GM23338 (cell line): ENCODE measurements around the gene DDAH2. TPM values are rescaled to one million over a fixed set of nuclear protein-coding genes. Genes with fewer than 3 reads are reported as not detected.

ENCODE experiments used
- ATAC-seq: fragments of 200-7000 bp; cut with Tn5 transposase; 3 replicates; pipeline ENCODE4 v1.9.1; 2020
- DNase-seq: peaks from one replicate; pipeline ENCODE4 v3.0.0-alpha.2; 2015; ENCODE audit warnings: low spot score
- H2AFZ ChIP-seq: fragments of 200-600 bp; sonication (generic); 2 replicates; pipeline ENCODE4 v1.8.0; 2016; ENCODE audit warnings: antibody characterized with exemption, mild to moderate bottlenecking, moderate library complexity
- H3F3A ChIP-seq: fragments of 200-600 bp; sonication (generic); replicated peaks from 2 replicates; pipeline ENCODE4 v1.8.0; 2017; ENCODE audit warnings: antibody characterized with exemption, mixed run types, low read depth
- H3K27ac ChIP-seq: fragments of 200-600 bp; sonication (generic); 2 replicates; pipeline ENCODE4 v1.6.1; 2016; ENCODE audit warnings: low read depth
- H3K27me3 ChIP-seq: fragments of 200-600 bp; sonication (generic); 2 replicates; pipeline ENCODE4 v1.8.0; 2016; ENCODE audit warnings: mild to moderate bottlenecking, mixed run types, moderate library complexity; ENCODE audit not compliant: insufficient read depth
- H3K36me3 ChIP-seq: fragments of 200-600 bp; sonication (generic); 2 replicates; pipeline ENCODE4 v1.8.0; 2016; ENCODE audit warnings: mild to moderate bottlenecking; ENCODE audit not compliant: insufficient read depth
- H3K4me1 ChIP-seq: fragments of 200-600 bp; sonication (generic); 2 replicates; pipeline ENCODE4 v1.8.0; 2016; ENCODE audit warnings: mild to moderate bottlenecking, moderate library complexity; ENCODE audit not compliant: insufficient read depth
- H3K4me2 ChIP-seq: fragments of 200-600 bp; sonication (generic); 2 replicates; pipeline ENCODE4 v1.7.1; 2017; ENCODE audit warnings: mixed run types
- H3K4me3 ChIP-seq: fragments of 200-600 bp; sonication (generic); 2 replicates; pipeline ENCODE4 v1.6.1; 2016; ENCODE audit warnings: mixed run types
- H3K79me2 ChIP-seq: fragments of 200-600 bp; sonication (generic); replicated peaks from 2 replicates; pipeline ENCODE4 v1.8.0; 2017; ENCODE audit warnings: mild to moderate bottlenecking; ENCODE audit not compliant: insufficient read depth
- H3K9me2 ChIP-seq: fragments of 200-600 bp; sonication (generic); 2 replicates; pipeline ENCODE4 v1.8.0; 2017; ENCODE audit not compliant: insufficient read depth
- H4K20me1 ChIP-seq: fragments of 200-600 bp; sonication (generic); replicated peaks from 2 replicates; pipeline ENCODE4 v1.8.0; 2017; ENCODE audit warnings: mild to moderate bottlenecking; ENCODE audit not compliant: insufficient read depth
- H3K27ac Mint-ChIP-seq: 2 replicates; pipeline ENCODE4 v1.8.0; 2020; ENCODE audit warnings: inconsistent platforms, mild to moderate bottlenecking, moderate library complexity, mixed read lengths
- H3K27me3 Mint-ChIP-seq: 3 replicates; pipeline ENCODE4 v1.8.0; 2022; ENCODE audit warnings: low read depth, mild to moderate bottlenecking, moderate library complexity, mixed read lengths, inconsistent platforms; ENCODE audit not compliant: insufficient read depth, poor library complexity
- H3K36me3 Mint-ChIP-seq: 3 replicates; pipeline ENCODE4 v1.8.0; 2021; ENCODE audit warnings: low read depth, mild to moderate bottlenecking, inconsistent platforms, moderate library complexity, mixed read lengths
- H3K4me1 Mint-ChIP-seq: 3 replicates; pipeline ENCODE4 v1.8.0; 2020; ENCODE audit warnings: mild to moderate bottlenecking, inconsistent platforms, mixed read lengths
- H3K4me3 Mint-ChIP-seq: 3 replicates; pipeline ENCODE4 v1.8.0; 2021; ENCODE audit warnings: moderate library complexity, mild to moderate bottlenecking, inconsistent platforms, mixed read lengths
- H3K9me3 Mint-ChIP-seq: 3 replicates; pipeline ENCODE4 v1.8.0; 2020; ENCODE audit warnings: moderate library complexity, mild to moderate bottlenecking, inconsistent platforms, mixed read lengths
- CREB1 ChIP-seq: fragments of 250-450 bp; sonication (Bioruptor Pico); IDR thresholded peaks from 2 replicates; pipeline ENCODE4 v1.5.0; 2020; ENCODE audit warnings: low read depth, mild to moderate bottlenecking, moderate library complexity
- EZH2 ChIP-seq: fragments of 200-600 bp; sonication (generic); IDR thresholded peaks from one replicate; pipeline ENCODE4 v1.8.0; 2017; ENCODE audit warnings: antibody characterized with exemption, mild to moderate bottlenecking, low read depth; ENCODE audit not compliant: unreplicated experiment
- EZH2phosphoT487 ChIP-seq: fragments of 200-600 bp; sonication (generic); IDR thresholded peaks from one replicate; pipeline ENCODE4 v1.8.1; 2018; ENCODE audit warnings: antibody characterized with exemption; ENCODE audit not compliant: unreplicated experiment
- JUNB ChIP-seq: IDR thresholded peaks from one replicate; pipeline ENCODE4 v1.6.1; 2016; ENCODE audit warnings: antibody characterized with exemption; ENCODE audit not compliant: unreplicated experiment
- NANOG ChIP-seq: IDR thresholded peaks from 2 replicates; pipeline ENCODE4 v1.6.1; 2016; ENCODE audit warnings: antibody characterized with exemption, borderline replicate concordance
- POLR2AphosphoS5 ChIP-seq: IDR thresholded peaks from 2 replicates; pipeline ENCODE4 v1.6.1; 2016; ENCODE audit warnings: antibody characterized with exemption, low read depth
- STAT1 ChIP-seq: IDR thresholded peaks from one replicate; pipeline ENCODE4 v1.6.1; 2016; ENCODE audit warnings: antibody characterized with exemption; ENCODE audit not compliant: unreplicated experiment
- ZNF114 ChIP-seq: fragments of 250-450 bp; sonication (Bioruptor Pico); IDR thresholded peaks from 2 replicates; pipeline ENCODE4 v1.5.0; 2020; ENCODE audit warnings: mild to moderate bottlenecking, moderate library complexity
- ZNF331 ChIP-seq: fragments of 250-450 bp; sonication (Bioruptor Pico); IDR thresholded peaks from 2 replicates; pipeline ENCODE4 v1.5.0; 2020; ENCODE audit warnings: low read depth, mild to moderate bottlenecking, moderate library complexity
- polyA plus RNA-seq: library from polyadenylated mRNA; unstranded; fragments of >200 nt; fragmentation: Nextera tagmentation; extraction: Ambion mirVana; gene quantifications from 2 replicates; pipeline ENCODE4 v1.2.1, GENCODE V29; 2016
- total RNA-seq: library from RNA; depleted of rRNA; stranded (reverse); fragments of >200 nt; shearing (Covaris generic); gene quantifications from 2 replicates; pipeline ENCODE4 v1.2.3, GENCODE V29; 2014
- TF ChIP-seq, protein P1 (sequence below): IDR thresholded peaks from one replicate; pipeline ENCODE4 v1.6.1; 2018; ENCODE audit warnings: antibody characterized with exemption; ENCODE audit not compliant: unreplicated experiment
- TF ChIP-seq, protein P2 (sequence below): fragments of 250-450 bp; sonication (Bioruptor Pico); IDR thresholded peaks from 2 replicates; pipeline ENCODE4 v1.5.0; 2020; ENCODE audit warnings: mild to moderate bottlenecking, moderate library complexity
- TF ChIP-seq, protein P3 (sequence below): IDR thresholded peaks from 2 replicates; pipeline ENCODE4 v1.6.1; 2016; ENCODE audit warnings: antibody characterized with exemption
- TF ChIP-seq, protein P4 (sequence below), 2 experiments: fragments of 200-600 bp in 1 of 2; sonication (generic) in 1 of 2; conservative IDR thresholded peaks; 2 replicates each; pipeline versions ENCODE4 v1.5.1 to v1.6.1; 2016 to 2017; ENCODE audit warnings: antibody characterized with exemption in 2 of 2, low read depth in 2 of 2, mild to moderate bottlenecking in 2 of 2, moderate library complexity in 1 of 2

Gene DDAH2
- total and polyA plus RNA-seq, 2 experiments from 2014 or later: 58.7 to 65.1 TPM

DNA sequence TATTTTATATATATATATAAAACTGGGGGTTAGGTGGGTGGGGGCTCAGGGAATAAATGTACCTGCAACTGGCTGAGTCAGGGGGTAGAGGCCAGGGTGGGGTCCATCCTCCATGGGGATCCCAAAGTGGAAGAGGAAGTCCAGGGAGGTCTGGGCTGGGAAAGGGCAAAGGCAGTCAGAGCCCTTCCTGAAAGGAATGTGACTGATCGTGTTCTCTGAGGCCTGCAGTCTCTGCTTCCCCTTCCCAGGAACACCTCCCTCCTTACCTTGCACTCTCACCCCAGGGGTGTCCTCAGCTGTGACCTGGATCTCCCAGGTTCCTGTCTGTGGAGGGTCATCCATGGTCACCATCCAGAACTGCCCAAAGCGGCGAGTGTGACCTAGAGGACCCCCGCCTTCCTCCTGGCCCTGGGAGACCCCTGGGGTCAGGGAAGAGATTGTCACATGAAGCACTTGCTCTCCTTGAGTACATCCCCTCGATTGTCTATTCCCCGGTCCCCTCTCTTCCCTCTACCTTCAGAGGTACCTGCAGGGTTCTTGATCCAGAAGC is 38.1 kb upstream of the DDAH2 start:
- H3K27me3 Mint-ChIP-seq: peaks cover 17% of the 10 kb centered on the region
- ATAC-seq (no peak), DNase-seq (no peak)
- no peaks in the 10 kb centered on the region for H3K79me2 ChIP-seq
- 0 out of 2 replicates have a peak, but pooled peaks cover 2% of the 10 kb centered on the region for H3F3A ChIP-seq
- no peaks in the 10 kb centered on the region for H4K20me1 ChIP-seq
- no peak for TF ChIP-seq ZNF331
- TF ChIP-seq CREB1 (CRISPR knock-in tag): no peak
- no peak for TF ChIP-seq EZH2phosphoT487
- TF ChIP-seq POLR2AphosphoS5: no peak
- no peak for TF ChIP-seq ZNF114 (CRISPR knock-in tag)
- TF ChIP-seq EZH2: no peak
- no peak for TF ChIP-seq JUNB
- no peak for TF ChIP-seq STAT1
- TF ChIP-seq NANOG: no peak
- TF ChIP-seq, protein P1, sequence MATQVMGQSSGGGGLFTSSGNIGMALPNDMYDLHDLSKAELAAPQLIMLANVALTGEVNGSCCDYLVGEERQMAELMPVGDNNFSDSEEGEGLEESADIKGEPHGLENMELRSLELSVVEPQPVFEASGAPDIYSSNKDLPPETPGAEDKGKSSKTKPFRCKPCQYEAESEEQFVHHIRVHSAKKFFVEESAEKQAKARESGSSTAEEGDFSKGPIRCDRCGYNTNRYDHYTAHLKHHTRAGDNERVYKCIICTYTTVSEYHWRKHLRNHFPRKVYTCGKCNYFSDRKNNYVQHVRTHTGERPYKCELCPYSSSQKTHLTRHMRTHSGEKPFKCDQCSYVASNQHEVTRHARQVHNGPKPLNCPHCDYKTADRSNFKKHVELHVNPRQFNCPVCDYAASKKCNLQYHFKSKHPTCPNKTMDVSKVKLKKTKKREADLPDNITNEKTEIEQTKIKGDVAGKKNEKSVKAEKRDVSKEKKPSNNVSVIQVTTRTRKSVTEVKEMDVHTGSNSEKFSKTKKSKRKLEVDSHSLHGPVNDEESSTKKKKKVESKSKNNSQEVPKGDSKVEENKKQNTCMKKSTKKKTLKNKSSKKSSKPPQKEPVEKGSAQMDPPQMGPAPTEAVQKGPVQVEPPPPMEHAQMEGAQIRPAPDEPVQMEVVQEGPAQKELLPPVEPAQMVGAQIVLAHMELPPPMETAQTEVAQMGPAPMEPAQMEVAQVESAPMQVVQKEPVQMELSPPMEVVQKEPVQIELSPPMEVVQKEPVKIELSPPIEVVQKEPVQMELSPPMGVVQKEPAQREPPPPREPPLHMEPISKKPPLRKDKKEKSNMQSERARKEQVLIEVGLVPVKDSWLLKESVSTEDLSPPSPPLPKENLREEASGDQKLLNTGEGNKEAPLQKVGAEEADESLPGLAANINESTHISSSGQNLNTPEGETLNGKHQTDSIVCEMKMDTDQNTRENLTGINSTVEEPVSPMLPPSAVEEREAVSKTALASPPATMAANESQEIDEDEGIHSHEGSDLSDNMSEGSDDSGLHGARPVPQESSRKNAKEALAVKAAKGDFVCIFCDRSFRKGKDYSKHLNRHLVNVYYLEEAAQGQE: no peak
- TF ChIP-seq, protein P2, sequence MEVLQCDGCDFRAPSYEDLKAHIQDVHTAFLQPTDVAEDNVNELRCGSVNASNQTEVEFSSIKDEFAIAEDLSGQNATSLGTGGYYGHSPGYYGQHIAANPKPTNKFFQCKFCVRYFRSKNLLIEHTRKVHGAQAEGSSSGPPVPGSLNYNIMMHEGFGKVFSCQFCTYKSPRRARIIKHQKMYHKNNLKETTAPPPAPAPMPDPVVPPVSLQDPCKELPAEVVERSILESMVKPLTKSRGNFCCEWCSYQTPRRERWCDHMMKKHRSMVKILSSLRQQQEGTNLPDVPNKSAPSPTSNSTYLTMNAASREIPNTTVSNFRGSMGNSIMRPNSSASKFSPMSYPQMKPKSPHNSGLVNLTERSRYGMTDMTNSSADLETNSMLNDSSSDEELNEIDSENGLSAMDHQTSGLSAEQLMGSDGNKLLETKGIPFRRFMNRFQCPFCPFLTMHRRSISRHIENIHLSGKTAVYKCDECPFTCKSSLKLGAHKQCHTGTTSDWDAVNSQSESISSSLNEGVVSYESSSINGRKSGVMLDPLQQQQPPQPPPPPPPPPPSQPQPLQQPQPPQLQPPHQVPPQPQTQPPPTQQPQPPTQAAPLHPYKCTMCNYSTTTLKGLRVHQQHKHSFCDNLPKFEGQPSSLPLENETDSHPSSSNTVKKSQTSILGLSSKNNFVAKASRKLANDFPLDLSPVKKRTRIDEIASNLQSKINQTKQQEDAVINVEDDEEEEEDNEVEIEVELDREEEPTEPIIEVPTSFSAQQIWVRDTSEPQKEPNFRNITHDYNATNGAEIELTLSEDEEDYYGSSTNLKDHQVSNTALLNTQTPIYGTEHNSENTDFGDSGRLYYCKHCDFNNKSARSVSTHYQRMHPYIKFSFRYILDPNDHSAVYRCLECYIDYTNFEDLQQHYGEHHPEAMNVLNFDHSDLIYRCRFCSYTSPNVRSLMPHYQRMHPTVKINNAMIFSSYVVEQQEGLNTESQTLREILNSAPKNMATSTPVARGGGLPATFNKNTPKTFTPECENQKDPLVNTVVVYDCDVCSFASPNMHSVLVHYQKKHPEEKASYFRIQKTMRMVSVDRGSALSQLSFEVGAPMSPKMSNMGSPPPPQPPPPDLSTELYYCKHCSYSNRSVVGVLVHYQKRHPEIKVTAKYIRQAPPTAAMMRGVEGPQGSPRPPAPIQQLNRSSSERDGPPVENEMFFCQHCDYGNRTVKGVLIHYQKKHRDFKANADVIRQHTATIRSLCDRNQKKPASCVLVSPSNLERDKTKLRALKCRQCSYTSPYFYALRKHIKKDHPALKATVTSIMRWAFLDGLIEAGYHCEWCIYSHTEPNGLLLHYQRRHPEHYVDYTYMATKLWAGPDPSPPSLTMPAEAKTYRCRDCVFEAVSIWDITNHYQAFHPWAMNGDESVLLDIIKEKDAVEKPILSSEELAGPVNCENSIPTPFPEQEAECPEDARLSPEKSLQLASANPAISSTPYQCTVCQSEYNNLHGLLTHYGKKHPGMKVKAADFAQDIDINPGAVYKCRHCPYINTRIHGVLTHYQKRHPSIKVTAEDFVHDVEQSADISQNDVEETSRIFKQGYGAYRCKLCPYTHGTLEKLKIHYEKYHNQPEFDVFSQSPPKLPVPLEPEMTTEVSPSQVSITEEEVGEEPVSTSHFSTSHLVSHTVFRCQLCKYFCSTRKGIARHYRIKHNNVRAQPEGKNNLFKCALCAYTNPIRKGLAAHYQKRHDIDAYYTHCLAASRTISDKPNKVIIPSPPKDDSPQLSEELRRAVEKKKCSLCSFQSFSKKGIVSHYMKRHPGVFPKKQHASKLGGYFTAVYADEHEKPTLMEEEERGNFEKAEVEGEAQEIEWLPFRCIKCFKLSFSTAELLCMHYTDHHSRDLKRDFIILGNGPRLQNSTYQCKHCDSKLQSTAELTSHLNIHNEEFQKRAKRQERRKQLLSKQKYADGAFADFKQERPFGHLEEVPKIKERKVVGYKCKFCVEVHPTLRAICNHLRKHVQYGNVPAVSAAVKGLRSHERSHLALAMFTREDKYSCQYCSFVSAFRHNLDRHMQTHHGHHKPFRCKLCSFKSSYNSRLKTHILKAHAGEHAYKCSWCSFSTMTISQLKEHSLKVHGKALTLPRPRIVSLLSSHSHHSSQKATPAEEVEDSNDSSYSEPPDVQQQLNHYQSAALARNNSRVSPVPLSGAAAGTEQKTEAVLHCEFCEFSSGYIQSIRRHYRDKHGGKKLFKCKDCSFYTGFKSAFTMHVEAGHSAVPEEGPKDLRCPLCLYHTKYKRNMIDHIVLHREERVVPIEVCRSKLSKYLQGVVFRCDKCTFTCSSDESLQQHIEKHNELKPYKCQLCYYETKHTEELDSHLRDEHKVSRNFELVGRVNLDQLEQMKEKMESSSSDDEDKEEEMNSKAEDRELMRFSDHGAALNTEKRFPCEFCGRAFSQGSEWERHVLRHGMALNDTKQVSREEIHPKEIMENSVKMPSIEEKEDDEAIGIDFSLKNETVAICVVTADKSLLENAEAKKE (CRISPR knock-in tag): no peak
- TF ChIP-seq, protein P3, sequence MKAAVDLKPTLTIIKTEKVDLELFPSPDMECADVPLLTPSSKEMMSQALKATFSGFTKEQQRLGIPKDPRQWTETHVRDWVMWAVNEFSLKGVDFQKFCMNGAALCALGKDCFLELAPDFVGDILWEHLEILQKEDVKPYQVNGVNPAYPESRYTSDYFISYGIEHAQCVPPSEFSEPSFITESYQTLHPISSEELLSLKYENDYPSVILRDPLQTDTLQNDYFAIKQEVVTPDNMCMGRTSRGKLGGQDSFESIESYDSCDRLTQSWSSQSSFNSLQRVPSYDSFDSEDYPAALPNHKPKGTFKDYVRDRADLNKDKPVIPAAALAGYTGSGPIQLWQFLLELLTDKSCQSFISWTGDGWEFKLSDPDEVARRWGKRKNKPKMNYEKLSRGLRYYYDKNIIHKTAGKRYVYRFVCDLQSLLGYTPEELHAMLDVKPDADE: no peak
- TF ChIP-seq, protein P4, sequence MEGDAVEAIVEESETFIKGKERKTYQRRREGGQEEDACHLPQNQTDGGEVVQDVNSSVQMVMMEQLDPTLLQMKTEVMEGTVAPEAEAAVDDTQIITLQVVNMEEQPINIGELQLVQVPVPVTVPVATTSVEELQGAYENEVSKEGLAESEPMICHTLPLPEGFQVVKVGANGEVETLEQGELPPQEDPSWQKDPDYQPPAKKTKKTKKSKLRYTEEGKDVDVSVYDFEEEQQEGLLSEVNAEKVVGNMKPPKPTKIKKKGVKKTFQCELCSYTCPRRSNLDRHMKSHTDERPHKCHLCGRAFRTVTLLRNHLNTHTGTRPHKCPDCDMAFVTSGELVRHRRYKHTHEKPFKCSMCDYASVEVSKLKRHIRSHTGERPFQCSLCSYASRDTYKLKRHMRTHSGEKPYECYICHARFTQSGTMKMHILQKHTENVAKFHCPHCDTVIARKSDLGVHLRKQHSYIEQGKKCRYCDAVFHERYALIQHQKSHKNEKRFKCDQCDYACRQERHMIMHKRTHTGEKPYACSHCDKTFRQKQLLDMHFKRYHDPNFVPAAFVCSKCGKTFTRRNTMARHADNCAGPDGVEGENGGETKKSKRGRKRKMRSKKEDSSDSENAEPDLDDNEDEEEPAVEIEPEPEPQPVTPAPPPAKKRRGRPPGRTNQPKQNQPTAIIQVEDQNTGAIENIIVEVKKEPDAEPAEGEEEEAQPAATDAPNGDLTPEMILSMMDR (conservative IDR thresholded peaks at IDR 0.05; ENCODE audit: low read depth in 2 of 2): no peak
- H3K27me3 ChIP-seq: no peaks in the 10 kb centered on the region
- H3K36me3 ChIP-seq: no peaks in the 10 kb centered on the region
- no peak overlapping the region for H3K4me2 ChIP-seq
- H3K27ac Mint-ChIP-seq: no peak overlapping the region
- H3K36me3 Mint-ChIP-seq: peaks cover 4% of the 10 kb centered on the region
- no peak overlapping the region for H2AFZ ChIP-seq
- no peak overlapping the region for H3K4me3 Mint-ChIP-seq
- H3K4me1 ChIP-seq: peaks cover 14% of the 10 kb centered on the region
- no peaks in the 10 kb centered on the region; the same call in 2 of the 3 replicates for H3K9me3 Mint-ChIP-seq
- H3K4me3 ChIP-seq: no peak overlapping the region
- H3K27ac ChIP-seq: no peak overlapping the region
- peaks cover 24% of the 10 kb centered on the region for H3K4me1 Mint-ChIP-seq
- no peaks in the 10 kb centered on the region for H3K9me2 ChIP-seq
